HepG2 (cell line): ENCODE data around the gene STX10. TPM values are rescaled to one million over a fixed set of nuclear protein-coding genes. Genes with fewer than 3 reads are reported as not detected.

Source experiments
- BATF2 ChIP-seq: sonication (generic); formaldehyde crosslinking; IDR thresholded peaks from 2 replicates; pipeline ENCODE4 v1.8.0; 2022; ENCODE audit warnings: mild to moderate bottlenecking, missing genetic modification reagents, moderate library complexity
- CBX2 ChIP-seq, 2 experiments: fragments of 200-600 bp in 1 of 2; sonication (generic); formaldehyde crosslinking in 1 of 2; IDR thresholded peaks; 2 replicates each; pipeline versions ENCODE4 v1.7.0 to v1.8.1; 2018 to 2022; ENCODE audit warnings: low read depth in 2 of 2, low read length in 1 of 2, mild to moderate bottlenecking in 1 of 2, missing genetic modification reagents in 1 of 2
- CHD4 ChIP-seq: fragments of 200-600 bp; sonication (generic); IDR thresholded peaks from 2 replicates; pipeline ENCODE4 v1.7.0; 2017; ENCODE audit warnings: mild to moderate bottlenecking, low read length, borderline replicate concordance
- CREB3 ChIP-seq: sonication (generic); formaldehyde crosslinking; IDR thresholded peaks from 2 replicates; pipeline ENCODE4 v1.5.0; 2020; ENCODE audit warnings: missing genetic modification reagents
- FOSL2 ChIP-seq: sonication (generic); formaldehyde crosslinking; IDR thresholded peaks from 2 replicates; pipeline ENCODE4 v1.4.0; 2020; ENCODE audit warnings: missing genetic modification reagents
- FOXO4 ChIP-seq: sonication (generic); formaldehyde crosslinking; conservative IDR thresholded peaks from 2 replicates; pipeline ENCODE4 v1.8.1; 2023; ENCODE audit warnings: missing genetic modification reagents
- FUBP1 ChIP-seq: sonication (generic); formaldehyde crosslinking; IDR thresholded peaks from 2 replicates; pipeline ENCODE4 v1.5.1; 2020; ENCODE audit warnings: missing genetic modification reagents, mild to moderate bottlenecking, borderline replicate concordance
- IKZF5 ChIP-seq: IDR thresholded peaks from 2 replicates; pipeline ENCODE4 v1.6.1; 2018; ENCODE audit warnings: missing genetic modification reagents, mild to moderate bottlenecking, missing compliant biosample characterization
- KAT8 ChIP-seq: IDR thresholded peaks from 2 replicates; pipeline ENCODE4 v1.6.1; 2016; ENCODE audit warnings: missing genetic modification reagents, missing compliant biosample characterization
- MBNL3 ChIP-seq: fragments of 250-450 bp; sonication (Bioruptor Pico); conservative IDR thresholded peaks from 2 replicates; pipeline ENCODE4 v1.8.0; 2022; ENCODE audit warnings: mild to moderate bottlenecking, inconsistent platforms
- MIER2 ChIP-seq: IDR thresholded peaks from 2 replicates; pipeline ENCODE4 v1.6.1; 2016; ENCODE audit warnings: missing biosample characterization, missing genetic modification reagents
- MTF1 ChIP-seq: sonication (generic); formaldehyde crosslinking; IDR thresholded peaks from 2 replicates; pipeline ENCODE4 v1.5.0; 2020; ENCODE audit warnings: missing genetic modification reagents
- SIN3B ChIP-seq: fragments of 150-350 bp; IDR thresholded peaks from 2 replicates; pipeline ENCODE4 v1.6.1; 2014; ENCODE audit warnings: low read length
- TRIM22 ChIP-seq: fragments of 450-650 bp; IDR thresholded peaks from 2 replicates; pipeline ENCODE4 v1.6.1; 2017
- ZBTB14 ChIP-seq: sonication (generic); formaldehyde crosslinking; IDR thresholded peaks from 2 replicates; pipeline ENCODE4 v1.4.0; 2020; ENCODE audit warnings: missing genetic modification reagents
- ZSCAN21 ChIP-seq: sonication (generic); formaldehyde crosslinking; IDR thresholded peaks from 2 replicates; pipeline ENCODE4 v1.8.0; 2022; ENCODE audit warnings: mild to moderate bottlenecking, missing genetic modification reagents, moderate library complexity, borderline replicate concordance
- ZZZ3 ChIP-seq: sonication (generic); formaldehyde crosslinking; IDR thresholded peaks from 2 replicates; pipeline ENCODE4 v1.4.0; 2020; ENCODE audit warnings: missing genetic modification reagents, mild to moderate bottlenecking, borderline replicate concordance
- polyA plus RNA-seq, 8 experiments: library from polyadenylated mRNA; depleted of rRNA in 3 of 8; stranded (reverse) in 7 of 8; unstranded in 1 of 8; fragments of >200 nt; fragmentation: Illumina TruSeq in 4 of 8; extraction: Trizol in 4 of 8; gene quantifications; 2 replicates each; pipeline versions ENCODE4 v1.2.1 to v1.2.3, GENCODE V29; 2011 to 2016; ENCODE audit warnings: low read depth in 4 of 8, missing spikeins in 1 of 8, mixed read lengths in 1 of 8; ENCODE audit not compliant: insufficient read depth in 1 of 8
- total RNA-seq, 5 experiments: library from RNA; depleted of rRNA; stranded (reverse); fragments of >200 nt; fragmentation: Illumina TruSeq; extraction: Trizol; gene quantifications; 2 replicates each; pipeline ENCODE4 v1.2.3, GENCODE V29; 2016; ENCODE audit warnings: low read depth in 1 of 5

Gene STX10
- total and polyA plus RNA-seq, 2 of the 13 experiments (the other 11 are each of a cell fraction or from before 2014, with no cell fraction given), result 47.9 to 66.4 TPM

GRCh38 chr19:13163609-13164342 is 13.6 kb upstream of the STX10 start (continued):
- TF ChIP-seq FOXO4 (CRISPR knock-in tag), result 0 out of 2 replicates have a peak, but pooled peaks have one; percentile 46
- no peak; the same call in 1 of the 2 replicates for TF ChIP-seq IKZF5 (CRISPR knock-in tag)
- TF ChIP-seq ZZZ3, result no peak
- TF ChIP-seq SIN3B, result peak; percentile 26; the same call in 1 of the 2 replicates
- TF ChIP-seq ZBTB14, result no peak
- no peak for TF ChIP-seq TRIM22
- no peak for TF ChIP-seq CBX2 (IDR thresholded peaks at IDR 0.05; ENCODE audit: low read depth, low read length)
- no peak for TF ChIP-seq CBX2 (CRISPR knock-in tag; IDR thresholded peaks at IDR 0.05; ENCODE audit: low read depth)
- no peak for TF ChIP-seq MIER2 (CRISPR knock-in tag)
- peak; percentile 30; the same call in 1 of the 2 replicates for TF ChIP-seq FOSL2 (CRISPR knock-in tag)
- no peak for TF ChIP-seq MBNL3 (CRISPR knock-in tag)
- TF ChIP-seq MTF1 (CRISPR knock-in tag), result no peak
- TF ChIP-seq CREB3 (CRISPR knock-in tag), result no peak
- no peak for TF ChIP-seq ZSCAN21 (CRISPR knock-in tag)
- TF ChIP-seq KAT8, result no peak
- TF ChIP-seq CHD4, result no peak
- no peak for TF ChIP-seq FUBP1 (CRISPR knock-in tag)
- TF ChIP-seq BATF2, result no peak
